GM12891 (cell line): ENCODE data around the gene THTPA.
"Not testable (repeated sequence)": the region's sequence is repeated elsewhere in the genome, so short reads cannot be mapped to it uniquely, and the experiment has no call there.

Experiments
- DNase-seq: peaks from one replicate; pipeline ENCODE4 v3.0.0; 2011; ENCODE audit warnings: low spot score; ENCODE audit not compliant: insufficient read length
- FAIRE-seq: peaks from 2 replicates; lab custom pipeline; 2011; peaks lifted over from hg19 to GRCh38; lab: Jason Lieb, UNC
- PAX5 ChIP-seq: IDR thresholded peaks from 2 replicates; pipeline ENCODE4 v1.6.1; 2011; ENCODE audit warnings: low read length, moderate library complexity, mild to moderate bottlenecking; ENCODE audit not compliant: insufficient read depth, severe bottlenecking
- POLR2A ChIP-seq: IDR thresholded peaks from 2 replicates; pipeline ENCODE4 v1.6.1; 2011; ENCODE audit warnings: low read depth, low read length, control low read depth
- POLR2AphosphoS5 ChIP-seq: IDR thresholded peaks from 2 replicates; pipeline ENCODE4 v1.6.1; 2011; ENCODE audit warnings: low read depth, low read length, control low read depth
- POU2F2 ChIP-seq: IDR thresholded peaks from 2 replicates; pipeline ENCODE4 v1.6.1; 2011; ENCODE audit warnings: low read depth, mild to moderate bottlenecking, control low read depth, low read length, moderate library complexity
- SPI1 ChIP-seq: IDR thresholded peaks from 2 replicates; pipeline ENCODE4 v1.6.1; 2011; ENCODE audit warnings: low read depth, low read length, control low read depth
- TAF1 ChIP-seq: IDR thresholded peaks from 2 replicates; pipeline ENCODE4 v1.6.1; 2011; ENCODE audit warnings: low read depth, low read length, control low read depth

The THTPA gene

GRCh38 chr14:23573384-23574015 is 17.4 kb downstream of the THTPA start:
- DNase-seq (no peak), FAIRE-seq (no peak)
- TF ChIP-seq POLR2AphosphoS5 (no peak), TAF1 (no peak), POLR2A (no peak), PAX5 (no peak), SPI1 (no peak)

- FAIRE-seq (no peak), DNase-seq (no peak)
- TF ChIP-seq POU2F2: no peak
- TF ChIP-seq TAF1: no peak
- no peak for TF ChIP-seq POLR2A
- no peak for TF ChIP-seq PAX5
- no peak for TF ChIP-seq POLR2AphosphoS5
- no peak for TF ChIP-seq SPI1
These were observed 21.1 kb downstream of the THTPA start for GRCh38 chr14:23577004-23577681.

- no peak for DNase-seq
- TF ChIP-seq TAF1 (0 out of 2 replicates have a peak, but pooled peaks have one; percentile 22), PAX5 (no peak), POLR2A (no peak), POLR2AphosphoS5 (no peak), SPI1 (no peak), POU2F2 (no peak)
- no peak for FAIRE-seq
These were observed 21.8 kb downstream of the THTPA start for GRCh38 chr14:23577710-23578392.

- TF ChIP-seq TAF1: no peak
- no peak for TF ChIP-seq SPI1
- TF ChIP-seq PAX5: no peak
- TF ChIP-seq POU2F2: no peak
- no peak for TF ChIP-seq POLR2AphosphoS5
- no peak for TF ChIP-seq POLR2A
- DNase-seq: no peak
- FAIRE-seq: no peak
These were observed 22.7 kb downstream of the THTPA start, which contains the start of gene JPH4 for GRCh38 chr14:23578560-23579310. JPH4 (minus strand) TSS chr14:23578790; CDS start chr14:23577453, 1,337 bp downstream.

GRCh38 chr14:23579311-23579630 is 23.2 kb downstream of the THTPA start:
- no peak for DNase-seq
- FAIRE-seq: no peak
- TF ChIP-seq POLR2AphosphoS5 (no peak), POLR2A (no peak), TAF1 (no peak), POU2F2 (no peak), SPI1 (no peak), PAX5 (no peak)

- DNase-seq (no peak), FAIRE-seq (no peak)
- TF ChIP-seq SPI1 (no peak), POU2F2 (no peak), TAF1 (no peak), PAX5 (no peak), POLR2A (no peak), POLR2AphosphoS5 (no peak)
These were observed 23.7 kb downstream of the THTPA start for GRCh38 chr14:23579739-23580138.

GRCh38 chr14:23580152-23580926 is 24.3 kb downstream of the THTPA start:
- DNase-seq (no peak), FAIRE-seq (no peak)
- TF ChIP-seq POLR2A: no peak
- no peak for TF ChIP-seq POLR2AphosphoS5
- no peak for TF ChIP-seq PAX5
- no peak for TF ChIP-seq TAF1
- TF ChIP-seq POU2F2: no peak
- no peak for TF ChIP-seq SPI1

GRCh38 chr14:23580948-23581281 is 24.8 kb downstream of the THTPA start:
- DNase-seq (no peak), FAIRE-seq (no peak)
- no peak for TF ChIP-seq SPI1
- no peak for TF ChIP-seq TAF1
- TF ChIP-seq PAX5: no peak
- TF ChIP-seq POLR2A: no peak

GRCh38 chr14:23582906-23583760 is 27.1 kb downstream of the THTPA start:
- DNase-seq: no peak
- no peak for FAIRE-seq
- TF ChIP-seq POLR2AphosphoS5 (no peak), POU2F2 (no peak), PAX5 (no peak), TAF1 (no peak), SPI1 (no peak), POLR2A (no peak)

GRCh38 chr14:23583761-23584526 is 27.9 kb downstream of the THTPA start:
- not testable (repeated sequence) for FAIRE-seq, DNase-seq

GRCh38 chr14:23584527-23585203 is 28.6 kb downstream of the THTPA start:
- not testable (repeated sequence) for FAIRE-seq, DNase-seq
